Measurements from ENCODE around the gene PNKD. TPM values are rescaled to one million over a fixed set of nuclear protein-coding genes. Genes with fewer than 3 reads are reported as not detected.
"Not testable (repeated sequence)": the region's sequence is repeated elsewhere in the genome, so short reads cannot be mapped to it uniquely, and the experiment has no call there.

Gene PNKD
- total RNA-seq, 2 donors from 2014 or later, result 25.1 to 30.4 TPM

DNA sequence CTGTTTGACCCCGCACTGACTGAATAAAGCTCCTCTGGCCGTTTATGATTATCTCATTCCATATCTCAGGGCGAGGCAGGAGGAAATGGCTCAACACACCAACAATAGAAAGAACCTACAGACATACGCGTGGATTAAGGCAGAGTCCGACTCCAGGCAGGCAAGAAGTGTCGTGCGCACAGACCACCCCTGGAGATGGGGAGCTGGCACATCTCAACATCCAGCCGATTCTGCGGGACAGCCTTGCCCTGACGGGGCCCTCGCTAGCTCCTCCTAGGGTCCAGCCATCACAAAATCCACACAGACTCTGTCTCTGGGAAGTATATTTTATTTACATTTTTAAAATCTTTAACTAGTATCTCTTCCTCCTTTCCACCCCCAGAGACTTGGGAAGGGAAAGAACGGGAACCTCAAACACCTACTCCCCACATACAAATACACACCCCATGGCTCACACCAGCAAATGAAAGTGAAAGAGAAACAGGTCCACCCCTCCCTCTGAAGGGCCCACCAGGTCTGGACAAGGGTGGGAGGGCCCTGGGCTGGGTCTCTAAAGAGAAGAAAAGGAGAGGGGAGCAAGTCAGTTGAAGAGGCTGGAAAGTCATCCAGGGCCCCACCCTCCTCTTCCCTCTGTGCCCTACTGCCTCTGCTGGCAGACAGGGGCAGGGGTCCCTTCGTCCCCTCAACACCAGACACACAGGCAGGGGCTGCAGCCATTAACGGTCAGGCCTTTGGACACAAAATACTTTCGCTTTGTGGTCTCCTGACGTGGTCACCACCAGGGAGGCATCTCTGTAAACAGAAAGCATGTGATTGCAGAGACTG lies 6.3 kb upstream of the PNKD start:
- ATAC-seq (peak; percentile 21 to 27), DNase-seq (ENCODE audit: low spot score in 2 of 2) (no peak)
- peaks cover 0 to 7% of the 10 kb centered on the region in 2 donors for H3K36me3 Mint-ChIP-seq
- H3K9me3 Mint-ChIP-seq, result no peaks in the 10 kb centered on the region
- H3K27ac Mint-ChIP-seq, result peak overlapping the region in 1 of 2 donors; percentile 70

DNA sequence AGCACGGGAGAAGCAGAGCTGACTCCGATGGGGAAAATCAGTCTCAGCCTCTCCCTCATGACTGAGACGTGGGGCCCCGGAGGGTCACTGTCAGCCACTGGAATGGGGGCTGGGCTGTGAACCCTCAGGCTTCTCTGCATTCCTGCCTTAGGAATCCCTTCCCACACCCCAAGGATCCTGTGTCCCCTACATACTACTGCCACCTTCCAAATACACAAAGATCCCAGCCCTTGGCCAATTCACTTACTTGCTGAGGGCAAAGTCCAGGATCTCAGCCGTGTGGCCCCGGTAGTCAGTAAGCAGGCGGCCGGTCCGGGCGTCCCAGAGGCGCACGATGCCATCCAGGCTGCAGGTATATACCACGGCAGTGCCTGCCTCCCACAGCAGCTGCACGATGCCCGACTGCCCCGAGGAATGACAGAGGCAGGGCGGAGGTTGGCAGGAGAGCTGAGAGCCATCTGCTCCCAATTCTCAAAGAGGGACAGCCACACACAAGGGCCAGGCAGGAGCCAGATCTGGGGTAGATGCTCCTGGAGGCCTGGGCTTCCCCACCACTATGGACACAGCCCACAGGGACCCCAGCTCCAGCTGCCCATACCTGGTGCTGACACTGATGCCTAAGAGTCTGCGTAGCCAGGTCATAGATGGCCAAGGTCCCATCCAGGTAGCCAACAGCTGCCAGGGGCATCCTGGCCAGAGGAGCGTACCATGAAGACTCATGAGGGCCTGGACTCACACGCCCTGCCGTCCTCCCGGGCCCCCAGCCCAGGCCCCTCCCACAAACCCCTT lies 5.4 kb upstream of the PNKD start:
- Mint-ChIP-seq H3K9me3 (no peaks in the 10 kb centered on the region), H3K27ac (peak overlapping the region in 1 of 2 donors; percentile 74), H3K36me3 (peaks cover 8 to 14% of the 10 kb centered on the region in 2 donors)
- DNase-seq (ENCODE audit: low spot score in 2 of 2) (no peak), ATAC-seq (no peak)

DNA sequence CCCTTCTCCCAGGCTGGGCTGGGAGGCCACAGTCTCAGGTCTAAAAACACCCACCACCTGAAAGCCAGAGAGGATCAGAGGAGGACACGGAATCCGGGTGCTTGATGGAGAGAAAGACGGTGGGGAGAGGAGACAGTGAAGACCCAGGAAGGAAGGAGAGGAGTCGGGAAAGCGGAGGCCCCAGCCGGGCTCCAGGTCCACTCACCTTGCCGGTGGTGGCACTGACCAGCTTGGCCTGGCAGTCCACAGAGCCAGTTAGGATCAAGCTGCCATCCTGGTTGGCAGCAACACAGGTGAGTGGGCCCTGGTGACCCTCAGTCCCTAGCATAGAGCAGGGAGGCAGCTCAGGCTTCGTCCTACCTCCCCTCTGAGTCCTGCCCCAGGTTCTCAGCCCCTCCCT lies 4.7 kb upstream of the PNKD start:
- ATAC-seq, result no peak

DNA sequence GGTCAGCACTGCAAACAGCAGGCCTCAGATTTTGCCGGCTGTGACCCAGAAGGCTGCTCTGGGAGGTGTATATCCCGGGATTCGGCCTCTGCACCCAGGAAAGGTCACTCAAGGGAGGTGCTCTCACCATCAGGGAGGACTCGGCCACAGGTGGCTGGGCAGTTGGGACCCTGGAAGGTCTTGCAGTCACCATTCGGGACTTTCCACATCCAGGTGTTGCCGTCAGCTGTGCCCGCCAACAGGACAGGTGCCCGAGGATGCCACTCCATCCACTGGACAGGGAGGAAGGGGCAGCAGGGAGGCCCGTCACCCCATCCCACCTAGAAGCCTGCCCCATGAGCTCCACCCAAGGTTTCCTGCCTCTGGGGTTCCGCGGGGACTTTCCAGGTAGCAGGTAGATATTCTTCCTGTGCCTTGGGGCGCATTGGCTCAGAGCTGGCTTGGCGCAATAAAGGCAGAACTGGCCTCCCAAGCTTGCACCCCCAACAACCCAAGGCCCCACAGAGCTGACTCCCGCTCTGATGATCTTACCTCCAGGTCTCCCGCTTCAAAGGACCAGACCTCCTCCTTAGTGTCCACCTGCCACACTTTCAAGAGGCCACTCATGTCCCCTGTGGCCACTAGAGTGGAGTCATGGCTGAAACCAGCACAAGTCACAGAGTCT lies 3.9 kb upstream of the PNKD start:
- peak overlapping the region; percentile 77 for H3K27ac Mint-ChIP-seq
- ATAC-seq (no peak), DNase-seq (ENCODE audit: low spot score in 2 of 2) (no peak)
- H3K36me3 Mint-ChIP-seq, result peaks cover 12 to 14% of the 10 kb centered on the region in 2 donors
- H3K9me3 Mint-ChIP-seq, result no peaks in the 10 kb centered on the region

More for the DNA sequence above, 4.7 kb upstream of the PNKD start:
- Mint-ChIP-seq H3K9me3 (no peaks in the 10 kb centered on the region), H3K36me3 (peaks cover 12 to 14% of the 10 kb centered on the region in 2 donors), H3K27ac (peak overlapping the region in 1 of 2 donors; percentile 77)
- DNase-seq (ENCODE audit: low spot score in 2 of 2), result no peak

DNA sequence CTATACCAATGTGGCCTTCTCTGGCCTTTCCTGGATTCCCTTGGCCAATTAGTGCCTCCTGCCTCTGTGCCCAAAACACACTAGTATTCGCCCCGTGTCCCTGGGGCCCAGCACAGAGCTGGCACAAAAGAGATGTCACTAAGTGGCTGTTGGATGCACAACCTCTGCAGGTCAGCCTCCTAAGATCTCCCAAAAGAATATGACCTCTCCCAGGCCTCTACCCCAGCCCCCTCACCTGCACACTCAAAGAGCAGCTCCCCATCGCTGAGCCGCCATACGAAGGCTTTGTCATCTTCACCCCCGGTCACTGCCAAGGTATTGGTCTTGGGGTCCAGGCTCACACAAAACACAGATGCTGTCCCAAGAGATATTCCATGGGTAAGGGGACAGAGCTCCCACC lies 3.1 kb upstream of the PNKD start:
- no peak for DNase-seq (ENCODE audit: low spot score in 2 of 2)
- H3K36me3 Mint-ChIP-seq, result peaks cover 12 to 14% of the 10 kb centered on the region in 2 donors
- H3K27ac Mint-ChIP-seq, result peak overlapping the region; percentile 31 to 73
- no peaks in the 10 kb centered on the region for H3K9me3 Mint-ChIP-seq
- ATAC-seq, result no peak

DNA sequence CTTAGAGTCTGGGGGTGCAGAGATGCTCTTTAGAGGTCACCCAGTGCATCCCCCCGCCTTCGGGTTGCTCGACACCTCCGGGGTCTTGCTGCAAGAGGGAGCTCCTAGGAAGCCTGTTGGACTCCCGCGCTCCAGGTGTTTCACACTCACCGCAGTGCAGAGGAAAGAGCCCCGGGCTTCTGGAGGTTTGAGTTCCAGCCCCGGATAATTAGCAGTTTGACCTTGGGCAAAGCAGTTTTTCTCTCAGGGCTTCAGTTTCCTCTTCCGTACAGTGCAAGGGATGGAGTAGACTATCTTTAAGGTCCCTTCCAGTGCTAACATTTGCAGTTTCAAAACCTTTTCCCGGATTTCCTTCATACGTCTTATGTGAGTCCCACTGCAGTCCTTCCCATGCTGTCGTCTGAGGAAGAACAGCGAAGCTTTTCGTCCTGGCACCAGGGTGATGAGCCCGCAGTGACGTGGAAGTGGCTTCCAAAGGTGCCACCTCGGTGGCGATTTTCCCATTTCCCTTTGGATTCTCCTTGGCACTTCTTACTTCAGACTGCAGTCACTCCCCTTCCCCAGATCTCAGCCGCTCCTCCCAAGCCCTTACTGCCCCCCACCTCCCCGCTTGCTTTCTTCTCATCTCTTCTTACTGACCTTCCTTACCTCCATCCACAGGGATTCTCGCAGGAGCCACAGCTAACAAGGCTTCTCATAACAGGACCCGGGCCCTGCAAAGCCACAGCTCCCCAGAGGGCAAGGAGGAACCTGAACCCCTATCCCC lies 585 bp downstream of the PNKD start:
- Mint-ChIP-seq H3K9me3 (no peaks in the 10 kb centered on the region), H3K27ac (peak overlapping the region; percentile 92 to 98), H3K36me3 (peaks cover 12 to 14% of the 10 kb centered on the region in 2 donors)
- ATAC-seq, result no peak
- DNase-seq (ENCODE audit: low spot score in 2 of 2), result no peak

DNA sequence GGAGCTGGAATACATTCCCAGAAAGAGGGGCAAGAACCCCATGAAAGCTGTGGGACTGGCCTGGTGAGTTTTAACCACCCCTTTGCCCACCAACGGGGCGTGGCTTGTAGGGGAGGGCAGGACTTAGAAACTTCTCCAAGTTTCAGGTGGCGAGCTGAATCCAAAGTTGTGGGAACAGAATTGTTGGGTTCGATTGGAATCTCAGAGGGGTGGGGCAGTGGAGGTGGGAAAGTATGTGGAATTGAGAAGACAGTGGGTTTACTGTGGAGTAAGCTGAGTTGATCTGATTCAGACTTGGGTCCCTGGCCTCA lies 1.1 kb downstream of the PNKD start:
- ATAC-seq, result no peak
- peak overlapping the region in 1 of 2 donors; percentile 98 for H3K27ac Mint-ChIP-seq

DNA sequence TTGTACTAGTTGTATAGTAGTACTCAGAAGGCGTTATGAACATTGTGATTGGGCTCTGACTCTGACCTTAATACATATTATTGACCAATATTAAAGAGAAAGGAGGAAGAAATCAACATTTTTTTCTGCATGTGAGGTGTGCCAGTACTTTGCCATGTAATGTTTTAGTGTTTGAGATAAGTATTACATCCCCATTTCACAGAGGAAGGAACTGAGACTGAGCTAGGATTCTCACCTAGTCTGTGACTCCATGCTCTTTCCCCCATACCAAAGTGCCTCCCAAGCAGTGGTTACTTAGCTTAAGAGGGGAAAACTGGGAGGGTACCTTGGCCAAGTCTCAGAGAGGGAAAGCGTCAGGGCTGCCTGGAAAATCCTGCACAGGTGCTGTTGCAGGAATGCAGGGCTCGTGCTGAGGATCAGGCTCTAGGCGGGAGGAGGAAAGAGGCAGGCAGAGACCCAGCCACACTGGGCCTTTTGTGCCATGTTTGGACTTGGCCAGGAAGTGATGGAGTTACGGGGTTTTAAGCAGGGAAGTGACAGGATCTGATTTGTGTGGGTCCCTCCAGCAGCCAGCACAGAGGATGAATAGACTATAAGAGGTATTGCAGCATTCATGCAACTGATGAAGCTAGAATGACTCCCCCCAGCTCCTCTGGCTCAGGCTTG lies 1.7 kb downstream of the PNKD start:
- no peak for ATAC-seq
- Mint-ChIP-seq H3K27ac (peak overlapping the region in 1 of 2 donors; percentile 98), H3K9me3 (no peaks in the 10 kb centered on the region)

More for the DNA sequence above, 1.1 kb downstream of the PNKD start:
- Mint-ChIP-seq H3K9me3 (no peaks in the 10 kb centered on the region), H3K36me3 (peaks cover 12 to 14% of the 10 kb centered on the region in 2 donors)
- no peak for DNase-seq (ENCODE audit: low spot score in 2 of 2)

DNA sequence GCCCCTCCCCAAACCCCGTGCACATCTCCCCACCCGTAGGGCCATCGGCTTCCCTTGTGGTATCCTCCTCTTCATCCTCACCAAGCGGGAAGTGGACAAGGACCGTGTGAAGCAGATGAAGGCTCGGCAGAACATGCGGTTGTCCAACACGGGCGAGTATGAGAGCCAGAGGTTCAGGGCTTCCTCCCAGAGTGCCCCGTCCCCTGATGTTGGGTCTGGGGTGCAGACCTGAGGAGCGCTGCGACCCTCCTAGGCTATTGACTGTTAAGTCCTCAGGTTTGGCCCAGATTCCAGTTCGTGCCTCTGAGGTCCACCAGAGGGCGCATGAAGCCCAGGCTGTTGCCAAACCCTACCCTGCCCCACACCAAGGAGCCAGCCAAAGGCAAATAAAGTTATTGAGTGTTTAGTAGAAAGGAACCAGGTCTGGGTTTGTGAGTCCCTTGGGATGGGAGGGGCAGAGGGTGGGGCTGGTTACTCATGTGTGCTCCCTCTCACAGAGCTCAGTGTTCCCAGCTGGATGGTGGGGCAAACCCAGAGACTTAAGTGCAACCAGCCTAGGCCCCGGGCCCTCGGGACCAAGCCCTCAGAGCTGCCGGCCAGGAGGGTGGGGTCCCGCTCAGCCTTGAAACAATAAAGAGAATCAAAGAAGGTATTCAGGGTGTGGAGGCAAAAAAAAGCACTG lies 2.4 kb downstream of the PNKD start:
- H3K36me3 Mint-ChIP-seq, result peaks cover 7 to 12% of the 10 kb centered on the region in 2 donors
- no peak overlapping the region for H3K27ac Mint-ChIP-seq
- H3K9me3 Mint-ChIP-seq, result no peaks in the 10 kb centered on the region
- DNase-seq (ENCODE audit: low spot score in 2 of 2) (peak; percentile 75), ATAC-seq (peak in 1 of 2 donors; percentile 9)

More for the DNA sequence above, 1.7 kb downstream of the PNKD start:
- DNase-seq (ENCODE audit: low spot score in 2 of 2), result no peak
- peaks cover 12 to 14% of the 10 kb centered on the region in 2 donors for H3K36me3 Mint-ChIP-seq

DNA sequence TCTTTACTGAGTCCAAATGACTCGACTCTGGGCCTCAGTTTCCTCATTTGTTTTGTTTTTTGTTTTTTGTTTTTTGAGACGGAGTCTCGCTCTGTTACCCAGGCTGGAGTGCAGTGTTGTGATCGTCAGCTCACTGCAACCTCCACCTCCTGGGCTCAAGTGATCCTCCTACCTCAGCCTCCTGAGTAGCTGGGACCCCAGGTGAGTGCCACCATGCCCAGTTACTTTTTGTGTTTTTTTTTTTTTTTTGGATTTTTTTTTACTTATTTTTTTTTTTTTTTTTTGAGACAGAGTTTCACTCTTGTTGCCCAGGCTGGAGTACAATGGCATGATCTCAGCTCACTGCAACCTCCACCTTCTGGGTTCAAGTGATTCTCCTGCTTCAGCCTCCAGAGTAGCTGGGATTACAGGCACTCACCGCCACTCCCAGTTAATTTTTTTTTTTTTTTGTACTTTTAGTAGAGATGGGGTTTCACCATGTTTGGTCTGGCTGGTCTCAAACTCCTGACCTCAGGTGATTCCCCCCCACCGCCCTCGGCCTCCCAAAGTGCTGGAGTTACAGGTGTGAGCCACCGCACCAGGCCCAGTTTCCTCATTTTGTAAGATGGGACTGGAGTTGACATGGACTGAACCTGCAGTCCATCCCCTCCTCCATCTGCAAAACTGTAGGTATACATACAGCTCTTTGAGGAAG lies 3.0 kb downstream of the PNKD start:
- DNase-seq (ENCODE audit: low spot score in 2 of 2); ATAC-seq; H3K9me3 Mint-ChIP-seq: not testable (repeated sequence)
- H3K36me3 Mint-ChIP-seq, result peaks cover 7 to 12% of the 10 kb centered on the region in 2 donors
- peak overlapping the region in 1 of 2 donors; percentile 74 for H3K27ac Mint-ChIP-seq

DNA sequence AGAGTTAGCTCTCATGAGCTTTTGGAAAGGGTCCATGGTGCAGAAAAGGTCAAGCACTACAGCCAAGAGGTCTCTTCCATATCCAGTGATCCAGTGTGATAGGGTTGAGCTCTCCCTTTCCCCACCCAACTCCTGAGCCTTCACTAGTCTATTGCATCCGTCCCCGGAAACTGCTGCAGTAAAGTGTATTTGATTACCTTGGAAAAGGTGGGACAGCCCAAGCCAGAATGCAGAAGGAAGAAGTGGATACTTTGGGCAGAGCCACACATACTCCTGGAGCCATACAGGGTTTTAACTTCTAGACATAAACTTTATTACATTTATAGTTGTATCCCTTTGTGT lies 3.6 kb downstream of the PNKD start:
- peak overlapping the region in 1 of 2 donors; percentile 74 for H3K27ac Mint-ChIP-seq
- ATAC-seq, result no peak
- H3K9me3 Mint-ChIP-seq, result no peaks in the 10 kb centered on the region
- no peak for DNase-seq (ENCODE audit: low spot score in 2 of 2)
- peaks cover 7 to 12% of the 10 kb centered on the region in 2 donors for H3K36me3 Mint-ChIP-seq

DNA sequence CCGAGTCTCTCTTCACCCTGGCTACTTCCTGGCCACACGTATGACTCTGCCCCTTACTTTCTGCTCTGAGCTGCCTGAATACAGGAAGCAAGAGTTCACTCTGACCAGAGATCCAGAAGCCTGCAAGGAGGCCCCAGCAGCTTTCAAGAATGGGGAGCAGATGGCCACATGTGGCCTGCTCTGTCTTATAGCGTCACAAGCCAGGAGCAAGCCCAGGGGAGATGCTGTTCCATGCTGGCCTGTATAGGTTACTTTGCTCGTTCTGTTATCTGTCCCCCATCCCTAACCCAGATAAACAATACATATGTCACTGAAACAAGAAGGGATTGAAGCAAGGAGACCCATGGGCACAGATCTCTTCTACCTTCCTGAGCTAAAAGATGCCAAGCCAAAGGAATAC lies 4.3 kb downstream of the PNKD start:
- H3K9me3 Mint-ChIP-seq, result no peaks in the 10 kb centered on the region
- DNase-seq (ENCODE audit: low spot score in 2 of 2), result no peak
- peak overlapping the region; percentile 13 to 74 for H3K27ac Mint-ChIP-seq
- peaks cover 1 to 7% of the 10 kb centered on the region in 2 donors for H3K36me3 Mint-ChIP-seq
- ATAC-seq, result no peak

DNA sequence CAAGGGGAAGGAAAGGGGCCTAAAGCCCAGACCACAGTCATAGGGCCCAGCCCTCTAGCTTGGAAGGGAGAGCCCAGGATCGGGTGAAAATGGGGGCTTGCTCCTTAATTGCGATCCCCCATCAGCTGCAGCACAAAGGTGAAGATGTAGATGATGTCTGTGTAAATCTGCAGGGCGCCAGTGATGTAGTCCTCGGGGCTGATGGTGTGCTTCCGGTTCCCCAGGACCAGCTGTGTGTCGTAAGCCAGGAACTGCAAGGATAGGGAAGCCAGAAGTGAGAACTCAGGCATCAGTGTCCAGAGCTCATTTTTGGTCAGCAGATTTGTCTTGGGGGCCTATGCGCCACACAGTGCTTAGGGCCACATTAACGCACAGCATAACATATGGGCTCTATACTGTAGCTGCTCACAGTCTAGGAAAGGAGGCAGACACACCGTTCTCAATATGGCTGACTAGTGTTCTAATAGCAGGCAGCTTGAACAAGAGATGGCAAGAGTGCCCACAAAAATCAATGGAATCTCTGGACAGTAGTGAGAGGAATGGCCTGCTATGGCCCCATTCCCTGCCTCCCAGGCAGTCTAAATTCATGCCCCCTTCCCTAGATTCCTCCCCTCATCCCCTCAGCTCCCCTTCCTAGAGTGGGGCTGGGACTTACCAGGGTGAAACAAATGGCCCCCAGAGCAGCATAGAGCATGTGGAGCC lies 5.2 kb downstream of the PNKD start:
- ATAC-seq (no peak), DNase-seq (ENCODE audit: low spot score in 2 of 2) (no peak)
- Mint-ChIP-seq H3K9me3 (no peaks in the 10 kb centered on the region), H3K36me3 (no peaks in the 10 kb centered on the region), H3K27ac (peak overlapping the region; percentile 7 to 72)

DNA sequence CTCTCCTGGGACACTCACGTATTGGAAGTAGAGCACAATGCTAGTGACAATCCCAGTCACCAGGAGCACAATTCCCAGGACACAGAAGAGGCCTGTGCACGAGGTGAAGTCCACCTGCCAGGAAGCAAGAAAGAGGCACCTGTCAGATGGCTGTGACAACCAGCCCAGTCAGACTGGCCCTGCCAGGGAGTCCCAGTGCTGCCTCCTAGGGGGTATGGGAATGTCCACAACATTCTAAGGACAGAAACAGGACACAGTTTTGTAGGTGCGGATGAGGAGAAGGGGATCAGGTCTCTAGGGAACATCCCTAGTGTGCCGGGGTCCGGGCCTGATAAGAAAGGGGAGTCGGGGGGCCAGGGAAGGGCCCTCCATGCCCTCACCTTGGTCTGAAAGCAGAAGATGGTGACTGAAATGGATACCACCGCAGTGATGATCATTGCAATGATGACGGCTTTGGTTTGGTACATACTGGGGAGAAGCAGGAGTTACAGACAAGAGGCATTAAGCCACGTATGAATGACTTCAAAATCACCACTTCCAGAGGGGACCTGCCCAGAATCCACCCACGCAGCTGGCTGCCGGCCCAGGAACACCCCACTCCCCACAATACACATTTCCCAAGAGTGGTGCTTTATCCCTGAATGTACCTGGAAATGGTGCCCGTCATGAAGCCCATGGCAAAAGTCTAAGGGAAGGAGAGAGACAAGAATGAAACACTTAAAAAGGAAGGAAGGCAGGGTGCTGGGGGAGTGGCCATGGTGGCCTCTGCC lies 6.9 kb downstream of the PNKD start:
- H3K36me3 Mint-ChIP-seq, result no peaks in the 10 kb centered on the region
- ATAC-seq (no peak), DNase-seq (ENCODE audit: low spot score in 2 of 2) (no peak)
- no peaks in the 10 kb centered on the region for H3K9me3 Mint-ChIP-seq
- peak overlapping the region; percentile 7 to 83 for H3K27ac Mint-ChIP-seq
